Stimulated activated CD8-positive, alpha-beta memory T cell treated with anti-CD3 and anti-CD28 coated beads, Interleukin-7, amount 100 ng/mL, for 24 hours (primary cell): ENCODE measurements around the gene ADAD2.

Experiments
- DNase-seq: peaks from one replicate; pipeline ENCODE4 v3.0.0-alpha.2; 2020; ENCODE audit warnings: low read depth

Gene ADAD2

DNA sequence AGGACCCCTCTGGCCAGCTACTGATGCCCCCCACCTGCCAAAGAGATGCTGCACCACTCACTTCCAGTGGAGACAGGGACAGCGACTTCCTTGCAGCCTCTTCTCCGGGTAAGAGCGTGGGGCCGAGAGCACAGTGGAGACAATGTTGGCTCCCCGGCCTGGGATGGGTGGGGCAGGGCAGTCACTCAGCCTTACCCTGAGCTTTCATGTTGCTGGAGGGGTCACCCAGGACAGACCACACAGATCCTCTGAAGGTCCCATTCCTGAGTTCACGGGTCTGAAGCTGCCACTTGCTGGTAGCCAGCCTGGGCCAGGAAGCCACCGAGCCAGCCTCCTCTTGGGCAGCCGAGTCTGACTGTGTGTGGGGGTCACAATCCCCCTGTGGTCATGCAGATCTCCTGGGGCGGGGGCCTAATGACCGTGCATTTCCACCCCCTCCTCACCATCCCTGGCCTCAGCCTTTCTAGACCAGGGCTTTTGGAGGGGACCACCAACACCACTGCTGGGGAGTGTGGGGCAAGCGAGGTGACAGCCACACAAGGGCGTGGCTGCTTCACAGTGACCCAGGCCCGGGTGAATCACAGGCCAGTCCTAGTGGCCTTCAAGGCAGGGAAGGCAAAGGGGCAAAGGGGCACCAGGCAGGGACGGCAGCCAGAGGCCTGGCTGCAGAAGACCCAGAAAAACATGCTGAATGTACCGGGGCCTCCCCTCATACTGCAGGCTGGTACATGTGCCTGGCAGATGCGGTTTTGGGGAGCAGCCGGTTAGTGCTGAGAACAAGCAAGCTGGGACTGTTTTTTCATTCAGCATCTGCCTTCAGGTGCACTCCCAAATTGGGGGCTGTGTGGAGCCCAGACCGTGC, 14.5 kb upstream of the ADAD2 start:
- DNase-seq = no peak

DNA sequence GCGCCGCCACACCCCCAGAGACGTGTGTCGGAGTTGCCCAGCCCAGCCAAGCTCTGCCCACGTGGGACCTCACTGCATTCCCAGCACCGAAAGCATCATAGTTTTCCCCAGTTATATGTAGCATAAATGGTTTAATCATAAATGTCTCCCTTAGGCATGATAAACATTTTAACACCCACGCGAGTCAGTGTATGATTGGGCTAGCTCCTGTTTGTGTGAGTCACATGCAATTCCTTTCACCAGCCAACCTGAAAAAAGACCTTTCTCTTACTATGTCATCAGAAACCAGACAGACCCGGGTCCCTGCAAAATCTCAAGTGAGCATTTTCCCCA, 13.2 kb upstream of the ADAD2 start:
- no peak for DNase-seq

DNA sequence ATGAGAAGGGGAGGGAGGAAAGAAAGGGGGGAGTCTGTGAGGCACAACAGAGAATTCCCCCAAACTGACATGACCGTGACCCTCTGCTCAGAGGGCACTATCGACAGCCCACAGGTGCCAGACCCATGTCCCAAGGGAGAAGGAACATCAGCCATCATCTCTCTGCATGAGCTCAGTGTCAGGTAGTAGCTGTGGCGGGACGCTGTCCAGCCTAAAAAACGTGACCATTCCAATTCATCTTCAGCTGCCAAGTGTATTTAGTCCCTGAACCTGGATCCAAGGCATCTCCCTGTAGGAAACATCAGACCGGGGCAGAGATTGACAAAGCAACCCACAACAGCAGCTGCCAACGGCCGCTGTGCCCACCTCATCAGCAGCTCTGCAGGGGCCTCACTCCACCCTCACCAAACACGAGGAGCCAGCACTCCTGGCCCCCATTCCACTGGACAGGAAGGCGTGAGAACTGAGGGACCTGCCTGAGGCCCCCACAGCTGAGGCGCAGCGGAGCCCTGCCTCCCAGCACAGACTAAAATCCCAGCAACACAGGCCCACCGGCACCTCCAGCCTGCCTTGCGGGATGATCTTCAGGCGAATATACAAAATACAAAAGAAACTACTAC, 12.7 kb upstream of the ADAD2 start:
- no peak for DNase-seq

DNA sequence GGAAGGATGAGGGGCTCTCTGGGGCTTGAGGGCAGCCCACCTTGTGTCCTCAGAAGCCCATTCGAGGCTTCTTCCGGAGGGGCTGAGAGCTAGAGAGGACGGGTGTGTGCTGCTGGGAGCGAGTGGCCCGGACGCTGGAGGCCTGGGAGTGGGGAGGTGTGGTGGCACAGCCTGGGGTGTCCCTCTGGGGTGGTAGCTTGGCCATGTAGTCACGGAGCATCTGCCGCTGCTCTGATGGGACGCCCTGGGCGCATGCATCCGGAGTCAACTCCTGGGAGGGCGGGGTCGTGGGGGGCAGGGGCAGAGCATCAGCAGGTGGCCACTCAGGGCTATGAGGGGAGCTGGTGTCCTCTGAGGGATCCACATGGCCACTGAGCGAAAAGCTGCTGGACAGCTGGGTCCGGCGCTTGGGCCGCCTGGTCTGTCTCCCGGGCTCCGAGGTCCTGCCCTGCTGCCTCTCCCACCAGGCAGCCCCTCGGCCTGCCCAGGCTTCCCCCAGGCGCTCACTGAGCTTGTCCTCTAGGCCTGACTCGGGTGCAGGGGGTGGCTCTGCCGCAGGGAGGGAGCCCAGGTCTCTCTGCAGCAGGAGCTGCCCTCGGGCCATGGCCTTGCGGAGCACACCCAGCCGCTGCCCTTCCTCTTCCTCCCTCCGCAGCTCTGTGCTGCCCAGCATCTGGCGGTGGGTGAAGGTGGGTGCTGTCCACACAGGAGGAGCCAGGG, 11.9 kb upstream of the ADAD2 start:
- no peak for DNase-seq

DNA sequence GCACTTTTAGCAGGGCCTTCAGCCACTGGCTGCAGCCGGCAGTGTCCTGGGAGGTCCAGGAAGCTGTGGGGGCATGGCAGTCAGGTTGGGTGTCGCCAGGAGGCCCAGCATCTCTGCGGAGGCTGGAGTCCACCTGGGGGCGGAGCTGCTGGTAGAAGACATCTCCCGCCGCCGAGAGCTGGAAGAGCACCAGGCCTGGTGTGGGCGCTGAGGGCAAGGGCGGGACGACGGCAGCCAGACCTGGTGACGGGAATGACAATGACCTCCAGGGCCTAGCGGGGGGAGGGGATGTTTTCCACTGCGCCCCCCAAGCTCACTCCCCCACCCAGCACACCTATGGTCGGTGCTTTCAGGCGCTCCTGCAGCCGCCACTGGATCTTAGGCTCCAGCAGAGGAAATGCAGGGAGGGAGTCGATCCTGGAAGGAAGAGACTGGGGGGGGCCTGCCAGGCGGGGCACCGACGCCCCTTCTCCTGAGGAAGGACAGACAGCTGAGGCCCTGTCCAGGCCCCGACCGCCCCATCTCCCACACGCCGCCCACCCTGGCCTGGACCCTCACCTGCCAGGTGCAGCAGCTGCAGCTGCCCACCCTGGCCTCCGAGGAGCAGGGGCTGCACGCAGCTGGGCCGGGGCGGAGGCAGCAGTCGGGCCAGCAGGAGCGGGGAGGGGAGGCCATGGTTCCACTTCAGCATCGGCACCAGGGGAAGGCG, 11.2 kb upstream of the ADAD2 start:
- DNase-seq = no peak

DNA sequence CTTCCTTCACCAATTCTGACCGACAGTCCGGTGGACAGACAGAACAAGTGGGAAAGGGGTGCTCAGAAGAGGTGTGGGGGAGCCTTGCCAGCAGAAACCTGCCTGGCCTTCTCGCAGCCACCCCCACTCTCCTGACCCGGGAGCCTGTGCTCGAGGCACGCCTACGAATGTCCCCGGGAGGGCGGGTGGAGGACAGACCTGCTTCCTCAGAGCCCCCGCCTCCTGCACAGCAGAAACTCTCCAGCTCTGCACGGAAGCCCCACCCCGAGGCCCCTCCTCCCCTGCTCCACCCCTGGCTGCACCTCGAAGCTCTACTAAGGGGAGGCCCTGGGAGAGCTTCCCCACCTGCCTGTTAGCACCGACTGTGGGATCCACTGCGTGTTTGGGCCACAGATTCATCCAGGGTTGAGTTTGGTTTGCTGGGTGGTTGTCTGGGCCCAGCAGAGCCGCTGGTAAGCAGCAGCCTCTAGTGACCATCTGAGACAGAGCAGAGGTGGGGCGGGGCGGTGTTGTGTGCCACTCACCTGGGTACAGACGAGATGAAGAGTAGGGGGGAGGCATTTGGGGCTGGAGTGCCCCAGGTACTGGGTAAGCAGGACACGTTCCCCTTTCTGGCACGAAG, 10.3 kb upstream of the ADAD2 start:
- DNase-seq = no peak

DNA sequence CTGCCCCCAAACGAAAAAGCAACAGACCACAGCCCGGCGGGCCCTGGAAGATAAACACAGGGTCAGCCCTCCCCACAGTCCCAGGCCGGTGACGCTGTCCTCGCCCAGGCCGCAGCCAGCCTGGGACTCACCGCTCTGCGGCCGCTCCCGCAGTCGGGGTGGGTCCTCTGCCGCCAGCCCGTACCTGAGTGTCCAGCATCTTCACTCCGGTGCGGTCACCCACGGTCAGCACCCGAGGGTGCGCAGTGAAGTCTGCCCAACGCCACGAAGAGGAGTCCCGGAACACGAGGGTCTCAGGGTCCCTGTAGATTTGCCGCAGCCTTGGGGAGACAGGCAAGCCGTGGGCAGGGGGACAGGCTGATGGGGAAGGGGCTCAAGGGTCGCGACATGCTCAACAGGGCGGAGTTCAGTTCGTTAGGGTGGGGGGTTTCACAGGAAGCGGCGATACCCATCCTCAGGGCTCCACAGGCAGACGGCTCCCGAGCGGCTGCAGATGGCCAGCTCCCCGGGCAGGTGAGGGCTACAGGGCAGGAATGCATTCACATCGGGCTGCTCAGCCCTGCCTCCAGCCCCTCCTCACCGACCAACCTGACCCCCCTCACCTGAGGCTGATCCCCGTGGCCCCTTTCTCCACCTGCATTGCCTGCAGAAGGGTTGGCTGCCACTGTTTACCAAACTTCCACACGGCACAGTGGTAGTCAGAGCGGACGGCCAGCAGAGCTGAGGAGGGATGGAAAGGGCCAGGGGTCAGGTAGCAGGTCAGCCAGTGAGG, 9.6 kb upstream of the ADAD2 start:
- DNase-seq = no peak

DNA sequence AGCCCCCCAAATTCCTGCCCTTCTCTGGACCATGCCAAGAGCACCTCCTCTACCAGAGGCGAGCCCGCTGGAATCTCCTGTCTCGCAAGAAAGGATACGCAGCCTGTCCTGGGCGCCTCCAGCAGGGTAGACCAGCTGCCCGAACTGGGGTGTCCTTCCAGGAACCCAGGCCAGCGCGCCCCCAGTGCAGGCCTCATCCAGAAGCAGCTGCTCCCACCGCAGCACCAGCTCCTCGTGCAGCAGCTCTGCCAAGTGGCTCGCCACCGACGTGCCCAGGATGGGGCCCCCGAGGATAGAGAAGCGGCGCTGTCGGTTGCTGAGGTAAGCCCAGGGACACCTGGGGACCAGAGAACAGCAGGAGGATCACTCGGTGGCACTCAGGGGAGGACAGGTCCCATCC, 8.9 kb upstream of the ADAD2 start:
- no peak for DNase-seq

DNA sequence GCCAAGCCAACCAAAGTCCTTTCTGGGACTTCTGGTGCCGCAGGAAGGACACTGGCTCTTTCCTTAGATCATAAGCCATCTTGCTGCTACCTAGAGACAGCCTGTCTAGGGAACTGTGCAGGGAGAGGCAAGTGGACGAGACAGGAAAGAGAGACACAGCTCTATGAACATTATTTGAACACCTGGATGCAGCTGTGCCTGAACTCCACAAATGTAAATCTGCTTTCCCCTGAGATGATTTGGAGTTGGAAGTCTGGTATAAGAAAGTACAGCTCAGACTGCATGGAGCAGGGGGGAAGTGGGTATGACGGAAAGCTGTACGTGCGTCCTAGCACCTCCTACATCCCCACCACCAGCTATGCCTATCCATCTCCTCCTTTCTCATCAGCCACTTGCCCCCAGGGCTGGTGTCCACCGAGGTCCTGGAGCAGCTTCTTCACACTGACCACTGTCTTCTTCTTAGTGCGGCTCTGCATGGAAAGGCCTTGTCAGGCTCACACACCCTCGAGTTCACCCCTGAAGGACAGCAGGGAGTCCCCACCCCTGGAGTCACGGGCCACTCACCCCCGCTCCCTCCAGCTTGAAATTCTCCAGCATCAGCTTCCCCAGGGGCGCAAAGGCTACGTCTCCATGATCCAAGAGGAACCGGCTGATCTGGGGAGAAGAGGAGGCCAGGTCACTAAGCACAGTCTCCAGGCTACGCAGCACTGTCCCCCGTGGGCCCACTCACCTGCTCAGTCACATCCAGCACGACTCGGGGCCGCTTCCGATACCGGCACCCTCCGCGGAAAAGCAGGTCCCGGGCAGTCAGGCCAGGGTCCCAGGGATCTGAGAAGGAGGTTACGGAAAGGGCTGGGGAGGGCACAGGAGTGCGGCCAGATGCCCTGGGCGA, 8.0 kb upstream of the ADAD2 start:
- no peak for DNase-seq

DNA sequence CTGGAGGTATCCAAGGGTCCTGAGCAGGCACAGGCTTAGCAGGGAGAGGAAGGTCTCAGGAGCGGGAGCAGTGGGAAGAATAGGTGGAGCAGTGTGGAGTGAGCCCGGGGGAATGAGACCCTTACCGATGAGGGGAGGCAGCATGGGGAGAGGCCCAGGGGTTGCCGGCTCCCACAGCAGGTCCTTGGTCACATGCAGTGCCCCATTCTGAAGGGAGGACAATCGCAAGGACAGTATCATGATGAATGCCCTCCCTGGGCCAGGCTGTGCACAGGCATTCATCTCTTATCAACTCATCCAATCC, 7.4 kb upstream of the ADAD2 start:
- DNase-seq = no peak

DNA sequence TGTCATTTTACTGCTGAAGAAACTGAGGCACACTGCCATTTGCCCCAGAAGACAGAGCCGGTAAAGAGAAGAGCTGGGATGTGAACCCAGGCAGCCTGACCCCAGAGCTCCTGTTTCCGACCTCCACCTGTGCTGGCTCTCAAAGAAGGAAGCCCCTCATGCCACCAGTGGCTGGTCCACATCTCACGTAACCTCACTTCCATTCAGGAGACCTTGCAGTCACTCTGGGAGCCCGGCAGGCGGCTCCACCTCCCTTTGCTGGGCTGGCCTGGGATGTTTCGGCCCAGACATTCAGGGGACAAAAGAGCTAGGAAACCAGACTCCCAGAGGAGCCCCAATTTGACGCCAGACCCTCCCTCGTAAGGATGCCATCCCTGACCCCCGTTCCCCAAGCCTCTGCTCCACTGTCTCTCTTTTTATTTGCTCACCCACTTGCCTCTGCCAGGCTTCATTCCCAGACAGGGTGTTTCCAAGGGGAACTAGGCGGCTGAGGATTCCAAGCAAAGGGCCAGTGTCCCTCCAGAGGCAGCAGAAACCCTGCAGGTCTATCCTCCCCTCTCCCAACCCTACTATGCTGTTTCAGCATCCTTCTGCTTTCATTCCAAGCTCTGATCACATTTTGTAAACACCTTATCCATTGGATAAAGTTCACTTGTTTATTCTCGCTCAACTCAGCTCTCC, 6.9 kb upstream of the ADAD2 start:
- DNase-seq = no peak

DNA sequence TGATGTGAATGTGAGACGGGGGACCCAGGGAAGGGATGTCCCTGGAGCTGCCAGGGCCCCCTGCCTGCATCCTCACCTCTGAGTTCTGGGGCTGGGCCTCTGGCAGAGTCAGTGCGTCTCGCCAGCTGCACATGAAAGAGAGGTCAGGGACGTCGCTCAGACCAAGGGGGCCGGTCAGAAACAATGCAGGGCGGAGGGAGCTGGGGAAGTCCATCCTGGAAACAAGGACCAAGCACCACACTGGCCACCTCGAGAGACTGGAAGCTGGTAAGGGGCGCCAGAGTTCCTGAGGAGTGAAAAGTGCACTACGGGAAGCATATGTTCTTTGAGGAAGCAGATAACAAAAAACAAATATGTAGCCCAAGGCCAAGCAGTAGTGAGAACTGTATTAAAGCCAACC, 6.2 kb upstream of the ADAD2 start:
- no peak for DNase-seq

DNA sequence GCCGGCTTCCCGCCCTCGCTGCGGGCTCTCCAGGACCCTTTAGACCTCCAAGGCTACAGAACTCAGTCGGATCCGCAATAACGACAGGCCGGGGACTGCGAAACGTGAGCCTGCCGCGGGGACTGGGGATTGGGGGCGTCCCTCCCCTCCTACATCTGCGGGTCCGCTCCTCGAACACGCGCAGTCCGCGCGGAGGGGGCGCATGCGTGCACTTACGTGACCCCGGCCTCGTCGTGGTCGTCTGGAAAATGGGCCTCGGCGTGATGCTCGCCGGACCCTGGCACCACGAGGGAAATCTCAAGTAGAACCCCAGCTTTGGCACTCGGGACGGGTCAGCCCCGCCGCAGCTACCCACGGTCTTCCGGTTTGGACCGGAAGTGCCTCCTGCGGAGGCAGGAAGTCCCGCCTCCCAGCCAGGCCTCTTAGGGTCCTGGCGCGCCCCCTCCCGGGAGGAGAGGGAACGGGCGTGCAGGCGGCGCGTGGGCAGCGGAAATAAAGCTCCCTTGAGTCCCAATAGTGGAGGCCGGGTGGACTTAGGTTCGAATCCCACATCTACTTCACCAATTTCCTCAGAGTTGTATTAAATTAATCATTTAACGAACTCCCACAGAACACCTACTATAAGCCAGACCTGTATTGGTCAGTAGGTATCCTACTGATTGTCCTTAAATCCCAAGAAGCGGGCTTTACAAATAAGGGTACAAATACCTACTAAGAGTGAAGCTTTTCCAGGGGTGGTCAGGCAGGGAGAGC, 4.1 kb upstream of the ADAD2 start, which contains the start of gene TAF1C:
Gene TAF1C, minus strand, starts transcription at position 373 of the 753 bp plus-strand sequence. CDS start 2,069 bp downstream, outside the sequence.
- peak; percentile 85 for DNase-seq

DNA sequence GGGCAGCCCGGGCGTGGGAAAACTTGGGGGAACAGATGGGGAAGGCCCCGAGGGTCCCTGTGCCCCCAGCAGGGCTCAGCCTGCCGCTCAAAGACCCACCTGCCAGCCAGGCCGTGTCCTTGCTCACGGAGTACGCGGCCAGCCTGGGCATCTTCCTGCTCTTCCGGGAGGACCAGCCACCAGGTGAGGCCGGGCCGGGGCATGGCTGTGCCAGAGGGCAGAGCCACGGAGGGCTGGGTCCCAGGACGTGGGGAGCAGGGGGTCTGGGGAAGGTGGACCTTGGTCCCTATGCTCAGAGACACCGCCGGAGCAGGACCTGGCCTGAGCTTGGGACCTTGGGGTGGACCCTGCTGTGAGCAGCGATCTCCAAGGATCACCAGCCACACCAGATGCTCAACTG, 509 bp downstream of the ADAD2 start:
- DNase-seq = no peak

DNA sequence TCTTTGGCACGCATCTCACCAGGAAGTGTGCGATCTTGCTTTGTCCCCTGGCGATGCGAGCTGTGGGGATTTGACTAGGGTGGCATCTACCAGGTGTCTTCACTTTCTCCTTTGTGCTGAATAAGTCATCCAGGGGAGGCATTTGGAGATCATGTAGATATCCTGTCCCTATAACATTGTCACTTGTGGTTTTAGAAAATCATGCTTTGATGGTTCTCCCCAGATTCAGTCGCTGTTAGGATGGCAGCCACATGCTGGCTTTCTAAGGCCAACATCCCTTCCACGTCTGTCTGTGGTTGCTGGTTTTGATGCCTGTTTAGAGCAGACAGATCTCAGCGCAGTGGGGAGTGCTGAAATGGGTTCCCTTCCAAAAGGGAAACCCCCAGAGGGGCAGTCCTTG, 2.5 kb downstream of the ADAD2 start:
- DNase-seq = no peak

DNA sequence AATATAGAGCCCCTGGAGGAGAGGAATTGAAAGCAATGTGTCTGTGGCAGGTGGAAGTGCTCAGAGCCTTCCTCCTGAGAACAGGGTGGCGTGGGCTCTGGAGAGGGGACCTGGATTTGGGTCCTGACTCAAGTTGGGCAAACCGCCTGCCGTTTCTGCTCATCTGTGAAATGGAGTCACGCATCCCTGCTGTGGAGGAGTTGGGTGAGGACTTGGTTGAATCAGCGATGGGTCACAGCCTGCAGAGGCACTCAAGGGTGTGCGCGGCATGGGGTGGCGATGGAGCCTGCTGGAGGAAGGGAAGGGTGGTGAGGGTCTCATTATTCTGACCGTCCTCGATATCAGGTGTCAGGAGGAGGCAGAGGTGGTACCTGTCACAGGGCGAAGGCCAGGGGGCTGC, 3.1 kb downstream of the ADAD2 start:
- no peak for DNase-seq

DNA sequence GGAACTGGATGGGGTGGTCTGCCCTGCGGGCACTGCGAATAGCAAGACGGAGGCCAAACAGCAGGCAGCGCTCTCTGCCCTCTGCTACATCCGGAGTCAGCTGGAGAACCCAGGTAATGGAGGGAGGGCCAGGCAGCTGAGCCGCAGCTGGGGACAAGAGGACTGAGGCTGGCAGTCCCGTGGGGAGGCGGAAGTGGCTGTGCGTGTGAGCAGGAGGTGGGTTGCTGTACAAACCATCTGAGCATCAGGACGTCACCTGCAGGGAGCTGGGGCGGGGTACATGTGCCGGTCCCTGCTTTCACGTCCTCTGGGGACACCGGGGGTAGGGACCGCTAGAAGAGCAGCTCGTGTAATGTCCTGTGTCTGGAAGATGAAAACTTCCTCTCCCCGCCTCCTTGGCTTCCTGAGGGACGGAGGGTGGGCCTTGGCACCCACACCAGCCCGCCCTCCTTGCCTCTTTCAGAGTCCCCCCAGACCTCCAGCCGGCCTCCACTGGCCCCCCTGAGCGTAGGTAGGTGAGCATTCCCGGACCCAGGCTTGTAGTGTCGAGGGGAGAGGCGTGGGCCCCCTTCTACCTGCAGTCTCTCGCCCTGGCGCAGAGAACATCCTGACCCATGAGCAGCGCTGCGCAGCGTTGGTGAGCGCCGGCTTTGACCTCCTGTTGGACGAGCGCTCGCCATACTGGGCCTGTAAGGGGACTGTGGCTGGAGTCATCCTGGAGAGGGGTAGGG, 3.7 kb downstream of the ADAD2 start:
- DNase-seq = no peak
